GM18502 (cell line): ENCODE data around the gene STPG4.

Experiments
- ATAC-seq: cut with Tn5 transposase; IDR thresholded peaks from one replicate; pipeline ENCODE4 v1.9.1; 2021; ENCODE audit warnings: mild to moderate bottlenecking; ENCODE audit not compliant: unreplicated experiment, poor library complexity

The STPG4 gene

DNA sequence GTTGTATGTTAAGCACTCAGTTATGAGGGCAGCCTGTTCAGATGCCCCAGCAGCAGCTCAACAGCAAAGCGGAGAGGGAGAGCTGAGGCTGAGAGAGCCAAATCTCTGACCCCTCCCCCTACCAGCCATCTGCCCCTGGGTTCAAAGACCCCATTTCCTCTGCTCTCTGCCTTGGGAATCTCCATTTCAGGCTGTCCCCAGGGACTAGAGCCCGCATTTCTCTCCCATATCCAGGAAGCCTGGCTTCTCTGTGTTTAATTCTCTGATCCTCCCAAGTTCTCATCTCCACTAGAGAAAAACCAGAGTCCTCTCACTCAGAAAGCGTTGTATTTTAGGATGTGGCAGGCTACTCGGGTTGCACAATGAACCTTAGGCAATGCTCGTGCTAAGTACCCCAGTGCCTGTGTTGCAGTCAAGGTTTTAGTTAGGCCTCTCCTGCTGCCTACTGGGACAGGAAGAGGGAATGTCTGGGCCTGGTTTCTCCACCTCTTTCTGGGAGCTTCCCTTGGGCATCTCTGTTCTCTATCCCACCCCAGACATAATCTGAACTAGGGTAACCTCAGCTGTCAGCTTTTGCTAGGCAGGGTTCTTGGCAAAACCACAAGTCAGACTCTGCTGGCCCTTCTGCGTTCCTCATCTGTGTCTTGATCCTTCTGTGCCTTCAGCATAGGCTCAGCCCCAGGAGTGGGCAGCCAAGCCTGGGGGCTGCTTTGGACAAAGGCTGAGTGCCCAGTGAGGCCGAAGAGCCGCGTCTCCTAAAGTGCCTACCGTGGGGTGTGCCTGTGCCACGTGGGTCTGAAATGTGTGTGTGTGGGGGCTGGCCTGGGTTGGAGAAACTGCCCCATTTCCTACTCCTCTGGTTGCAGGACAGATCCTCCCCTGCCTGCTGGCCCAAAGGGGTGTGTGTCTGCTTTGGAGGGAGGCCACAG, 96.8 kb downstream of the STPG4 start:
- ATAC-seq, result peak; percentile 11

DNA sequence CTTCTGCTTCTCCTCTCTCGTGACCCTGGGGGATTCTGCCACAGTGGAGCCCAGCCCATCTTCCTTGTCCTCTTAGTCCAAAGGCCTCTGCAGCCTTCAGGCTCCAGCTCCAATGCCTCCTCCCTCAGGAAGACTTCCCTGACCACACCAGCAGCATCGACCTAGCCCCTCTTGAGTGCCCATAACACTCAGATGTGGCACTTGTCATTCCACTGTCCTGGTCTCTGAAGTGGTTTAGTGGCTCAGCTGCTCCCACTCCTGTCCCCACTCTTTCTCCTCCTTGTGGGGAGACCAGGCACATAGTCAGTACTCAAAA, 97.5 kb downstream of the STPG4 start:
- ATAC-seq, result no peak

DNA sequence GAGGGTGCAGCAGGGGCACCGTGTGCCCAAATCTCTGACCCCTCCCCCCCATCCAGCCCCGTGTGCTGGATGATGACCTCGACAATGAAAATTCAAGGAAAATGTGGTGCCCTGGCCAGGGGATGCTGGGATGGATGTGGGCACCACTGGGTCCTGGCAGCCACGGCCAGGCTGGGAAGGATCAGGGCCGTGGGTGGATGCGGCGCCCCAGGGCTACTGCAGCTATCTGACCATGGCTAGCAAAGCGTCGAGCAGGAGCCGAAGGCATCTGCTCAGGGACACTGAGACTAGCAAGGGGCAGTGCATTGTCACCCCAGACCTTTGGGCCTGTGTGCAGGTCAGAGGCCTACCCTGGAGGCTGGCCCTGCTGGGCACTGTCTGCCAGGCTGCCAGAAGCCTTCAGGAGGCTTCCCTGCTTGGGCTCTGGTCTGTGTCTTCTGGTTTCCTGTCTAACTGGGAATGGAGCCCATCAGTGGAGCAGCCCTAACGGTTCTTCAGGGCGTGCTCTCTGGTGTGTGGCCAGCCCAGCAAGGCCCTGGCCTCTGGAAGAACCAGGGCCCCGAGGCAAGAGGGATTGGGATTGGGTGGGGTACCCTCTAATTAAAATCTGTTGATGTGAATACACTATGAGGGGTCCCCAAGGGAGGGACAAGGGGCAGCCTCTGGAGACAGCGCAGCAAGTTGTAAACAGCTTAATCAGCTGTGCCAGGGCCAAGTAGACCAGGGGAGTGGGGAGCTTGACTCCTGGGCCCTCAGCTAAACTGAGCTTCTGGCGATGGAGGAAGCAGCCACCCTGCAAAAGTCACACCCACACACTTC, 98.0 kb downstream of the STPG4 start:
- ATAC-seq, result peak; percentile 54

DNA sequence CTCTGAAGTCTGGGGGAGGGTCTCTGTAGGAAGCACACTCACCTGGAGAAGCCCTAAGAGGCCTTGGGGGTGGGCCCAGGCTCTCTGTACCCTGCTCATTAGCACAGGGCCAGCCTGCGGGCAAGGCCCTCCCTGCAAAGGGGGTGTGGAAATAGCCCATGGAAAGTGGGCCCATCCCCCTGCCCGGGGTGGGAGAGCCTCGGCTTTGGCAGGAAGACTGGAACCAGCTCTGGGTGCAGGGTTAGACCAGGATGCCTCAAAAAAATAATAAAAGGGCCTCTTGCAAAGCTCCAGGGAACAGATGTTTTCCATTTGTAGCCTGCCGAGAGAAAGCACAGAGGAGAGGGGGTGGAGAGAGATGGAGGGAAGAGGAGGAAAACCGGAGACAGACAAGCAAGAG, 98.7 kb downstream of the STPG4 start:
- ATAC-seq, result no peak

DNA sequence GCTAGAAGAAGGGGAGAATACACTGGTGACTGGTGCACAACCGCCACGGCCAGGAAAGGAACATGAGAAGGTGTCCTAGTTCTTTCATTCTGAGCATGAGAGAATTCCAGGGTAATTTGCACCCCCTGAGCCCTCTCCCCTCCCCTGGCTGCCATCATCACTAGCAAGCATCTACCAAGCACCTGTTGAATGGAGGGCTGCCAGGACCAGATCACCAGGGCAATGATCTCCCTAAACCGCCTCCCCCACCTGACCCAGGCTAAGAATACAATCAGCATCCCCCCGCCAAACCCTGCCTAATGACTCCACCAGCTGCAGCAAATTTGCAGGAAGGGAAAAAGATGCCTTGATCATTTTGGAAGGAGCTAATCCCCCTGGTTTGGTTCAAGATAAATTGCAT, 100.2 kb downstream of the STPG4 start:
- no peak for ATAC-seq

DNA sequence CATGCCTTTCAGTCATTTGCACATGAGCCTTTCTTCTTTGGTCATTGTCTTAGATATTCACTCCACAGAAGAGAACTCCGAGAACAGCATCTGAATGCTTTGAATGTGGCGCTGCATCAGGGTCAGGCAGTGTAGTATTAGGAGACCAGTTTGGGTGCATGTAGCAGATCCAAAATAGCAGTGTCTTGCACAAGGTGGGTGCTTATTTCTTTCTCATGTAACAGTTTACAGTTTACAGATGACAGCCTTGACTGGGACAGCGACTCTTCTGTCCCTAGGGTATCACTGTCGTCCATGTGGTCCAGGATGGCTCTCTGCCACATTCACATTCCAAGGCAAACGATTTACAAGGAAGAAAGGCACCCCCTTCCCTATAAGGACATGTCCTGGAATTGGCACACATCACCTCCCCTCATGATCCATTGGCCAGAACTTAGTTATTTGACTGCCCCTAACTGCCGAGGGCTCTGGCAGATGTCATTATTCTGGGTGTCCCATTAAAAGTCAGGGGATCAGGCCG, 101.0 kb downstream of the STPG4 start:
- no peak for ATAC-seq

DNA sequence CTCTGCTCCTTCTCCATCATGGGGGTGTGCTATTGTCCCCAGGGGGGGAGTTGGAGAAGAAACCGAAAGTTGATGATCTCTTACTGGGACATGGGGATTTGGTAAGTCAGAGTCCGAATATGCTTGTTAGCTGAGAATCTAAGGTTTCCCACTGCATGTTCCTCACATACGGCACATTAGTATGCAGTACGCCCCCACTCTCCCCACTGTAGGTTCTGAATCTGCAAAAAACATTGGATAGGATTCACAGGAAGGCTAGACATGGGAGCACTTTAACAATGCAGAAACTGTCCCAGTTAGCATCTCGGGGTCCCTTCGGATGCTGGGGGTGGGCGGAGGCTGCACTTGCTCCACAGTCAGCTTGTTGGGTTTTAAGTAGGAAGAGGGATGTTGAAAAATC, 102.3 kb downstream of the STPG4 start:
- no peak for ATAC-seq

DNA sequence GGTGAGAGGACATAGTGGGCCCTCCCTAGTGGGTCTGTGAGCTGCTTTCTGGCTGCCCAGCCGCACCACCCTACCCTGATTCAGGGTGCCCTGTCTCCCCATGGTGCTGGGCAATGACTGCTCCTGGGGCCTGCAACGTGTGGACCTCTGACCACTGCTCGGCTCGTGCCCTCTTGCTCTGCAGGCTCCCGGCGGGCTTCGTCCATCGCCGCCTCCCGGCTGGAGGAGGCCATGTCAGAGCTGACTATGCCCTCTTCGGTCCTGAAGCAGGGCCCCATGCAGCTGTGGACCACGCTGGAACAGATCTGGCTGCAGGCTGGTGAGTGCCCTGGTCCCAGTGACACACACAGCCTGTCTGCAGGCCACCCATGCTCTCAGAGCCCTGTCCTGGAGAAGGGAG, 103.5 kb downstream of the STPG4 start:
- ATAC-seq, result no peak

DNA sequence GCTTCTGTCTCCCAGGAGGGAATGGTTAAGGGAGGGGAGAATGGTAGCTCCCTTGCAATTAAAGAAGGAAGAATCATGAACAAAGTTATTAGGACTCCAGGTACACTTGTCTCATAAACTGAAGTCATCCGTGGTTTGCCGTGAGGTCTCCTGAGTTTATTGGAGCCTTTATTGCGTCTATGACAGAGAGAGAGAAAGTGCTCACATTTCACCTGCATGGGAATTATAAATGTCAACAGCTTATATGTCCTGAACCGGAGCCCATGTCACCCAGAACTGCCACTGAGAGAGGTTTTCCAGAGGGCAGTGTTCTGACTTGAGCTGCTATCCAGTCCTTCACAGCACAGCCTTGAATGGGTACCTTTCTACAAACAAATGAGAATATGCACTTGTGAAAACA, 104.3 kb downstream of the STPG4 start:
- ATAC-seq, result no peak

DNA sequence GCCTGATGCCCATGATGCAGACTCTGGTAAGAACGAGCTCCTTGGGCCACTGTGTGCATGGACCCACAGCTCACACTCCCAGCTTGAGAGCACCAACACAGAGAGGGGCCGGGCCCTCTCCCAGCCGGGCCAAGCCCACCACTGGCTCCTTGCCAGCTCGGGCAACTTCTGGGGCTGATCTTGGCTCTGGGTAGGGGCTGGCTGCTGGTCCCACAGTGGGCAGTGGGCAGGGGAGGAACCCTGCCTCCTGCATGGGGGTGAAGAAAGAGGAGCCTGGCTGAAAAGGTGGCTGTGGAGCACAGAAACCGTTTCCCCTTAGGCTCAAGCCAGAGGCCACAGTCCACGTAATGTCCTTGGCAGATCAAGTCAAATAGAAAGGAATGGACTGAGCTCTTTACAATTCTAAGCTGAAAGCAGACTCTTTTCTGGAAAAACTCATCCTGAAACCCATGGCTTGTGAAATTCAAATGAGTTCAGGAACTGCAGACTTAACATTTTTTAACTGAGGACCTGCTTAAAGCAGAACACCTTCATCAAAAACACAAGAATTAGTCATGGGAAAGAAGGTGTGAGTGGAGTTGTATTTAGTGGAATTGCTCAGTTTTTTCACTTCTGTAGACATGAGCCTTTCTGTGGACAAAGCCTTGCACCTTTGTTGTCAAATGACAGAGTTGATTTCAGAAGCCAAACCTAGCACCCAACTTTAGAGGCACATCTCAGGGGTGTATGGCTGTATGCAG, 104.9 kb downstream of the STPG4 start:
- ATAC-seq, result no peak

DNA sequence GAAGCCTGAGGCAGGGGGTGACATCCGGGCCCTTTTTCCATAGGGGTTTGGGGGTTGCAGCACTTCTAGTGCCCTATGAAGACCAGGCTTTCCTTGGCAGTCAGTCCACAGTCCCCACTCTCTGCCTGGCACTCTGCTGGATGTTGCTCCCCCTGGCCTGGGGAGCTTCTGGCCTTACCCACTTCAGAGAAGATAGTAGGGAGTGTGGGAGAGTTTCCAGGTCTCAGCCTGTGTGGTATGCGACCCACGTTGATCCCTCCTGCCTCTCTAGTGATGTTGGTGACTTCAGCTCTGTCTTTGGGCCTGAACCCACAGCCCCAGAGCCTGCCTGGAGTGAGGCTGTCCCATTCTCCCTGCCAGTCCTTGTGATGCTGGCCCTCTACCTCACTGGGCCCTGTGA, 105.6 kb downstream of the STPG4 start:
- no peak for ATAC-seq

DNA sequence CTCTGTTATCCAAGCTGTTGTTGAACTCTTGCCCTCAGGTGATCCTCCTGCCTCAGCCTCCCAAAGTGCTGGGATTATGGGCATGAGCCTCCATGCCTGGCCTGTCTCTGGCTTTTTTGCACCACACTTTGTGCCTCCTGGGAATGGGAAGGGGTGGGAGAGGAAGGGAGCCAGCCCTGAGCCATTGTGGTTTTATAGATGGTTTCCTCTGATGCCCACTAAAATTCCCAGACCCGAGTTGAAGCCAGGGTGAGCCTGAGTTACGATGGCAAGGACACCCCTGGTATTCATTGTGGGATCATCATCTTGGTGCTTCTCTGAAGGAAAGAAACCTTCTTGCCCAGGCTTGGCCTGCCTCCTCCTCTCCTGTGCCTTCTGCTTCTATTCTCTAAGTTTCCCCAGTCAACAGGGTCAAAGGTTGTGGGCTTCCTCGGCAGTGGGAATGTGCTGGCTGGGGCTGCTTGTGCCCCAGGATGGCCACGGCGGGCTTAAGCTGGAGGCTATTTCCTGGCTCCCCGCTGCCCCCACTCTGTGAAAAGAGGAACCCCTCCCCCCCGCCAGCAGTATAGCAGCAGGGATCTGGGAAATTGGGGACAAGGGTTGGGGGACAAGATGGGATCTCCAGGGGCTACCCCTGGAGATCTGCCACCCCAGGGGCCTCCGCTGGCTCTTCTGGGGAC, 106.2 kb downstream of the STPG4 start:
- ATAC-seq, result no peak

DNA sequence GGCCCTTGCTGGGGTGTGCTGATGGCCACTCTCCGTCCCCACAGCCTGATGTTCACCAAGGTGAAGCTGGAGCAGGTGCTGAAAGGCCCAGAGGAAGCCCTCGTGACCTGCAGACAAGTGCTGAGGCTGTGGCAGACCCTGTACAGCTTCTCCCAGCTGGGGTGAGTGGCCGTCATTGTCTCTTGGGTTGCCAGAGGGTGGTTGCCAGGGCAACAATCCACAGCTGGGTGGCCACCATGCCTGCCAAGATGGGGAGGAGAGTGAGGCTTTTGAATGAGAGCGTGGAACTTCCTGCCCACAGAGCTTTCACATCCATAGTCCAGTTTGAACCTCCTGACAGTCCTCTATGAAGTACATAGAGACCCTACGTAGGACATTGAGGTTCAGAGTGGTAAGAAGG, 108.8 kb downstream of the STPG4 start:
- no peak for ATAC-seq

DNA sequence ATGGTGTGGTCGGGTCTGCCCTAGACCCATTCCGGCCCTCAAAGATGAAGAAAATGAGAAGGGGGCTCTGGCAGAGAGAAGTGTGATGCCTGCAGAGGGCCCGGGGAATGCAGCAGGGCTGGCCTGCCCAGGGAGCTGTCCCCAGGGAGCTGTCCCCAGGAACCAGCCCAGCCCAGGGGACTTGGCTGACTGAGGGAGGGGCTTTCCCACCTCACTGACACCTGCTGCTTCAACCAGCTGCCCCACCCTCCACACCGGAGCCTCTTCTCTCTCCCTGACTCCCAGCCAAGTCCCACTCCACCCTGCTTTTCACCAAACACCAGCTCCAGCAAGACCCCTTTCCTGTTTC, 111.2 kb downstream of the STPG4 start:
- ATAC-seq, result no peak

DNA sequence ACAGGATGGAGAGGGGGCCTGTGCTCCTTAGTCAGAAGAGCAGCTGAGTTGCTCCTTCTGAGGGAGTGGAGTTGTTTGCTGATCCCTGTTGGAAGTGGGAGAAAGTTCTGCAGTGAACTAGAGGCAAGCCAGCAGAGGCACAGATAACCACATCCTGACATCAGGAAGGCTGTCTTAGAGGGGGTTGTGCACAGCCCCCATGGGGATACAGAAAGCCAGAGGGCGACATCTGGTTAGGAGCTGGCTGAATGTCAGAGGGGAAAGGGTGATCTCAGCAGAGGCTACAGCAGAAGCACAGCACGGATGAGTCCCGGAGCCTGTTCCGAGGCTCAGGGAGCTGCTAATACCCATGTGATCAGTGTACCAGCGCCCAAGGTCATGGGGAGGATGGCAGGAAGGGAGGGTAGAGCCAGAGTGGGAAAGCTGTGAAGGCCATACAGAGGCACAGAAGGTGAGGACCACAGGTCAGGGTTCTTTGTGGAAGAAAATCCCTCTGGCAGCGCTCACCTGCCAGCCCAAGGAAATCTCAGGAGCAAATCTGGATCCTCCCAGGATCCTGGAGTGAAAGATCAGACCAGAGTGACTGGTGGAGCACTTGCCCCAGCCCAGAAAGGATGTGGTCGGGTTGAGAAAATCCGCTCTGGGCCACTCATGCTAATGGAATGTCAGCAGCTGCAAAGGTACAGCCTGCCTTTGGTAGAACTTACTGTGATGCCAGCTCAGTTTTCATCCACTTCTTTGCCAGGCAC, 111.8 kb downstream of the STPG4 start:
- ATAC-seq, result no peak

DNA sequence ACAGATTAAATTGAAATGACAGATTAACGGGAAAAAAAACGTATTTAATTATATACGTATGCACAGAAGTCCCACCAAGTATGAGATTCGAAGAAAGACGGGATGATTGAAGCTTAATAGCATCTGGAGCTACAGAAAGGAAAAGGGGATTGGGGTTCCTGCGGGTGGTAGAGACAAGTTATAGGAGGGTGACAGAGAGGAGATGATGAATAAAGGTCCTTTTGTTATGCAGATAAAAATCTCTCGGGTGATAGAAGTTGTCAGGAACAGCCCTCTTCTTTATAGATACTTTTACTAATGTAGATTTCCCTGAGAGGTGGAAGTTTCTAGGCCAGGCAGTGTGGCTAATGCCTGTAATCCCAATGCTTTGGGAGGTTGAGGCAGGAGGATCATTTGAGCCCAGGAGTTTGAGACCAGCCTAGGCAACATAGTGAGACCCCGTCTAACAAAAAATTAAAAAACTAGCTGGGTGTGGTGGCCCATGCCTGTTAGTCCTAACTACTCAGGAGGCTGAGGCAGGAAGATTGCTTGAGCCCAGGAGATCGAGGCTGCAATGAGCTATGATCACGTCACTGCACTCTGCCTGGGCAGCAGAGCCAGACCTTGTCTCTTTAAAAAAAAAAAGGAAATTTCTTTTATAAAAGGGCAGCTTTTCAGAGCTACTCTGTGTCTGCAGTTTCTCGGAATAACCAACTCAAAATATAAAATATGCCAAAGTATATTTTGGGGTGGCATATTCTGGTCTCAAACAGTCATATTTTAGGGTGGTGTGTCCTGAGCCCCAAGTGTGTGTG, 113.0 kb downstream of the STPG4 start:
- no peak for ATAC-seq

DNA sequence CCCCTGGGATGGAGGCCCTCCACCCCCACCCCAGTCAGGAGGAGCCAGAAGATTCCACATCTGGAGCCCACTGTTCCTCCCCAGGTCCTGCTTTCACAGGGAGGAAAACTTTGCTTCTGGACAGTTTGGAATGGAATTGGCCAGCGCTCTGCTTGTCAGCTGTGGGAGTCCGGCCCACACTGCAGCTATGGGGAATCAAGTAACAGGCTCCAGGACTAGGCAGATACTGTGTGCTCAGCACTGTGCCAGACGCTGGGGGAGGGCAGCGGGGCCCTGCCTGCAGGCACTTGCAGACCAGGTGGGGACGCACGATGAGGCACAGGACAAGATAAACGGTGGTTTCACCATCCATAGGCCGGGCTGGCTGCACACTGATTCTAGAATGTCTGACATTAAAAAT, 114.0 kb downstream of the STPG4 start:
- no peak for ATAC-seq

DNA sequence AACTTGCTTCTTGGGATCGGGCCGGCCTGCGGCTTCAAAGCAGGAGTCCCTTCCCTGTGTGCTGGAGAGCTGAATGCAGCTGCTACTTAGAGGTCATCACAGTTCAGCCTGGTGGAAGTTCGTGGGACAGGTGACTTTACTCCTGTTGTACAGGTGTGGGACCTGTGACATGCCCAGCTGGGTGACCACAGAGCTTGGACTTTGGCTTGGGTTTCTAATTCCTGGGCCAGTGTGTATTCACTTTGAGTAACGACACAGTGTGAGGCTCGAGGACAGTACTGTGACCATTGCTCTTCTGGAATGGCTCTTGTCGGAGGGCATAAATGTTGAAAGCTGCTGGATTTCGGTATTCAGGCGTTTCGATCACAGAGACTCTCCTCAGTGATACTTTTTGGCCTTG, 114.5 kb downstream of the STPG4 start:
- ATAC-seq, result no peak
